RPMI7951 (cell line): Measurements from ENCODE around the gene EGFR. TPM values are rescaled to one million over a fixed set of nuclear protein-coding genes. Genes with fewer than 3 reads are reported as not detected.

Experiments used
- DNase-seq: peaks from one replicate; pipeline ENCODE4 v3.0.0-alpha.2; 2012; ENCODE audit warnings: low read depth
- total RNA-seq: library from RNA; depleted of rRNA; stranded (reverse); fragments of >200 nt; shearing (Covaris generic); gene quantifications from 2 replicates; pipeline ENCODE4 v1.2.3, GENCODE V29; 2014

EGFR gene
- total RNA-seq, 1 experiment from 2014 or later: 40.9 TPM

- DNase-seq: no peak
Observed at GRCh38 chr7:55210176-55210575, 191.4 kb downstream of the EGFR start.

GRCh38 chr7:55210716-55211115 is 191.9 kb downstream of the EGFR start:
- no peak for DNase-seq

GRCh38 chr7:55211726-55212125 is 192.9 kb downstream of the EGFR start:
- DNase-seq: no peak

- DNase-seq: no peak
Observed at GRCh38 chr7:55212176-55212575, 193.4 kb downstream of the EGFR start.

GRCh38 chr7:55212838-55213237 is 194.0 kb downstream of the EGFR start:
- peak; percentile 76 for DNase-seq

- DNase-seq: peak; percentile 47
Observed at GRCh38 chr7:55214707-55215106, 195.9 kb downstream of the EGFR start.

- DNase-seq: no peak
Observed at GRCh38 chr7:55223023-55223422, 204.2 kb downstream of the EGFR start.

GRCh38 chr7:55224111-55224510 is 205.3 kb downstream of the EGFR start:
- no peak for DNase-seq

GRCh38 chr7:55224810-55225209 is 206.0 kb downstream of the EGFR start:
- no peak for DNase-seq

GRCh38 chr7:55230014-55230413 is 211.2 kb downstream of the EGFR start:
- DNase-seq: no peak

- DNase-seq: no peak
Observed at GRCh38 chr7:55231736-55232280, 213.0 kb downstream of the EGFR start.

- no peak for DNase-seq
Observed at GRCh38 chr7:55233001-55233400, 214.2 kb downstream of the EGFR start.

- DNase-seq: no peak
Observed at GRCh38 chr7:55234408-55234807, 215.6 kb downstream of the EGFR start.

GRCh38 chr7:55235115-55235514 is 216.3 kb downstream of the EGFR start:
- DNase-seq: peak; percentile 60

GRCh38 chr7:55235801-55236200 is 217.0 kb downstream of the EGFR start:
- no peak for DNase-seq

GRCh38 chr7:55236476-55236875 is 217.7 kb downstream of the EGFR start:
- DNase-seq: no peak

GRCh38 chr7:55237156-55237893 is 218.5 kb downstream of the EGFR start:
- DNase-seq: no peak

GRCh38 chr7:55239406-55239805 is 220.6 kb downstream of the EGFR start:
- no peak for DNase-seq

- DNase-seq: peak; percentile 85
Observed at GRCh38 chr7:55240418-55241142, 221.8 kb downstream of the EGFR start.

GRCh38 chr7:55241958-55242357 is 223.1 kb downstream of the EGFR start:
- no peak for DNase-seq

- peak; percentile 88 for DNase-seq
Observed at GRCh38 chr7:55242613-55243012, 223.8 kb downstream of the EGFR start.

GRCh38 chr7:55244006-55244745 is 225.4 kb downstream of the EGFR start:
- peak; percentile 58 for DNase-seq
